ENCODE measurements around the gene ICE1.

The ICE1 gene

GRCh38 chr5:5437227-5438172 lies 15.0 kb downstream of the ICE1 start:
- no peak overlapping the region for H3K4me2 ChIP-seq (ENCODE audit: low read length)

GRCh38 chr5:5451863-5452262 lies 29.4 kb downstream of the ICE1 start:
- no peak overlapping the region for H3K4ac ChIP-seq (ENCODE audit: low read depth, low read length)

More at GRCh38 chr5:5437227-5438172, 15.0 kb downstream of the ICE1 start:
- H3K4ac ChIP-seq (ENCODE audit: low read depth, low read length) = no peak overlapping the region
- H2BK5ac ChIP-seq (ENCODE audit: low read depth, low read length, poor library complexity) = no peak overlapping the region
- H3K79me2 ChIP-seq (ENCODE audit: control insufficient read depth, insufficient read depth, low read length, poor library complexity) = no peaks in the 10 kb centered on the region
- H4K12ac ChIP-seq (ENCODE audit: low read depth, low read length) = no peak overlapping the region
- no peaks in the 10 kb centered on the region for H3K9me3 ChIP-seq (ENCODE audit: insufficient read depth, low read depth, low read length)
- H3K27ac ChIP-seq (ENCODE audit: low read depth, low read length) = no peak overlapping the region
- H3K4me3 ChIP-seq (ENCODE audit: low read depth, low read length) = no peak overlapping the region
- H3K23ac ChIP-seq (ENCODE audit: low read length) = no peak overlapping the region
- H3K4me1 ChIP-seq (ENCODE audit: control insufficient read depth in 1 of 2, insufficient read depth in 2 of 2, low read length in 2 of 2) = peaks cover 2 to 5% of the 10 kb centered on the region in 2 experiments
- no peak overlapping the region for H3K9ac ChIP-seq (ENCODE audit: low read length)
- H3K27me3 ChIP-seq (ENCODE audit: insufficient read depth, low read length) = no peaks in the 10 kb centered on the region
- H2BK12ac ChIP-seq (ENCODE audit: low read length) = no peak overlapping the region
- no peak overlapping the region for H4K8ac ChIP-seq (ENCODE audit: low read depth, low read length)
- H3K18ac ChIP-seq (ENCODE audit: low read length) = no peak overlapping the region
- no peak overlapping the region for H2BK120ac ChIP-seq (ENCODE audit: insufficient read depth, low read length, poor library complexity)
- H2AFZ ChIP-seq (ENCODE audit: insufficient read depth, low read length, poor library complexity) = no peak overlapping the region
- no peak for DNase-seq
- H3K36me3 ChIP-seq (ENCODE audit: control insufficient read depth in 1 of 2, insufficient read depth in 2 of 2, low read length in 2 of 2) = peaks cover 2 to 5% of the 10 kb centered on the region in 2 experiments
- no CpG with 5 or more reads among the region's 11 CpGs for WGBS (ENCODE audit: extremely low coverage, insufficient coverage, insufficient read length)
- no peaks in the 10 kb centered on the region for H3K79me1 ChIP-seq (ENCODE audit: low read length)
- H4K91ac ChIP-seq (ENCODE audit: low read depth, low read length) = no peak overlapping the region
- no peak overlapping the region for H3K14ac ChIP-seq (ENCODE audit: low read length)
- H2AK5ac ChIP-seq (ENCODE audit: low read length) = no peak overlapping the region

DNA sequence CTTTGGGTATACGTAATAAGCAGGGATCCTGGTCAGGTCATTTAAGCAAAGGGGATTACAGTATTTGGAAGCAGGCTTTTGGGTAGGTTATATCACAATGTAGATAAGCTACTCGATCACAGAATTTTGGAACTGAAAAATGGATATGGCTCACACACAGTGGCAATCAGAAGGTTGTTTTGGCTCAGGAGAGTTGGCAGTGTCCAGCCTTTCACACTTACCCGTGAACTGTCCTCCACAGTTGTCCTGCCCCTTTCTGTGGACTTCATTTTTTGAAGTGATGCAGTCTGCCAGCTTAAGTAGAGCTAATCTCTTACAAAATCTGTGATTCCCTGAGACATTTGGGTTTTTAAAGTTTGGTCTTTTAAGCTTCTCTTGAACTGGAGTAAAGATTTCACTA lies 30.7 kb downstream of the ICE1 start:
- Histone ChIP-seq H3K79me2 (ENCODE audit: control insufficient read depth, insufficient read depth, low read length, poor library complexity) (no peaks in the 10 kb centered on the region), H3K36me3 (ENCODE audit: control insufficient read depth in 1 of 2, insufficient read depth in 2 of 2, low read length in 2 of 2) (peaks cover 4 to 15% of the 10 kb centered on the region in 2 experiments), H2AFZ (ENCODE audit: insufficient read depth, low read length, poor library complexity) (no peak overlapping the region), H2BK5ac (ENCODE audit: low read depth, low read length, poor library complexity) (no peak overlapping the region), H4K8ac (ENCODE audit: low read depth, low read length) (no peak overlapping the region), H3K4me2 (ENCODE audit: low read length) (no peak overlapping the region), H3K79me1 (ENCODE audit: low read length) (no peaks in the 10 kb centered on the region), H4K12ac (ENCODE audit: low read depth, low read length) (no peak overlapping the region), H3K9ac (ENCODE audit: low read length) (no peak overlapping the region), H3K4me1 (ENCODE audit: control insufficient read depth in 1 of 2, insufficient read depth in 2 of 2, low read length in 2 of 2) (no peaks in the 10 kb centered on the region), H3K4me3 (ENCODE audit: low read depth, low read length) (no peak overlapping the region), H3K27me3 (ENCODE audit: insufficient read depth, low read length) (no peaks in the 10 kb centered on the region), H3K4ac (ENCODE audit: low read depth, low read length) (no peak overlapping the region), H3K9me3 (ENCODE audit: insufficient read depth, low read depth, low read length) (no peaks in the 10 kb centered on the region), H2AK5ac (ENCODE audit: low read length) (no peak overlapping the region), H4K91ac (ENCODE audit: low read depth, low read length) (no peak overlapping the region), H2BK120ac (ENCODE audit: insufficient read depth, low read length, poor library complexity) (no peak overlapping the region), H3K14ac (ENCODE audit: low read length) (no peak overlapping the region), H2BK12ac (ENCODE audit: low read length) (no peak overlapping the region), H3K23ac (ENCODE audit: low read length) (no peak overlapping the region), H3K18ac (ENCODE audit: low read length) (no peak overlapping the region), H3K27ac (ENCODE audit: low read depth, low read length) (no peak overlapping the region)
- WGBS (ENCODE audit: extremely low coverage, insufficient coverage, insufficient read length) = no CpG with 5 or more reads among the region's 3 CpGs
- DNase-seq = no peak

More at GRCh38 chr5:5451863-5452262, 29.4 kb downstream of the ICE1 start:
- no peak overlapping the region for H3K18ac ChIP-seq (ENCODE audit: low read length)
- H3K14ac ChIP-seq (ENCODE audit: low read length) = no peak overlapping the region
- H4K8ac ChIP-seq (ENCODE audit: low read depth, low read length) = no peak overlapping the region
- no peak overlapping the region for H3K4me3 ChIP-seq (ENCODE audit: low read depth, low read length)
- DNase-seq = no peak
- no peaks in the 10 kb centered on the region for H3K27me3 ChIP-seq (ENCODE audit: insufficient read depth, low read length)
- H2BK120ac ChIP-seq (ENCODE audit: insufficient read depth, low read length, poor library complexity) = no peak overlapping the region
- H2BK12ac ChIP-seq (ENCODE audit: low read length) = no peak overlapping the region
- H3K79me2 ChIP-seq (ENCODE audit: control insufficient read depth, insufficient read depth, low read length, poor library complexity) = no peaks in the 10 kb centered on the region
- H3K4me1 ChIP-seq (ENCODE audit: control insufficient read depth in 1 of 2, insufficient read depth in 2 of 2, low read length in 2 of 2) = no peaks in the 10 kb centered on the region
- H2BK5ac ChIP-seq (ENCODE audit: low read depth, low read length, poor library complexity) = no peak overlapping the region
- H3K27ac ChIP-seq (ENCODE audit: low read depth, low read length) = no peak overlapping the region
- H4K12ac ChIP-seq (ENCODE audit: low read depth, low read length) = no peak overlapping the region
- H3K36me3 ChIP-seq (ENCODE audit: control insufficient read depth in 1 of 2, insufficient read depth in 2 of 2, low read length in 2 of 2) = peaks cover 0 to 13% of the 10 kb centered on the region in 2 experiments
- H3K9me3 ChIP-seq (ENCODE audit: insufficient read depth, low read depth, low read length) = no peaks in the 10 kb centered on the region
- H2AFZ ChIP-seq (ENCODE audit: insufficient read depth, low read length, poor library complexity) = no peak overlapping the region
- no peak overlapping the region for H2AK5ac ChIP-seq (ENCODE audit: low read length)
- H3K9ac ChIP-seq (ENCODE audit: low read length) = no peak overlapping the region
- H3K4me2 ChIP-seq (ENCODE audit: low read length) = no peak overlapping the region
- H3K79me1 ChIP-seq (ENCODE audit: low read length) = no peaks in the 10 kb centered on the region
- H4K91ac ChIP-seq (ENCODE audit: low read depth, low read length) = no peak overlapping the region
- no CpG with 5 or more reads among the region's 1 CpG for WGBS (ENCODE audit: extremely low coverage, insufficient coverage, insufficient read length)
- H3K23ac ChIP-seq (ENCODE audit: low read length) = no peak overlapping the region

GRCh38 chr5:5454391-5454790 lies 31.9 kb downstream of the ICE1 start:
- no CpG with 5 or more reads among the region's 5 CpGs for WGBS (ENCODE audit: extremely low coverage, insufficient coverage, insufficient read length)
- Histone ChIP-seq H4K91ac (ENCODE audit: low read depth, low read length) (no peak overlapping the region), H3K9me3 (ENCODE audit: insufficient read depth, low read depth, low read length) (no peaks in the 10 kb centered on the region), H3K79me2 (ENCODE audit: control insufficient read depth, insufficient read depth, low read length, poor library complexity) (no peaks in the 10 kb centered on the region), H3K9ac (ENCODE audit: low read length) (peak overlapping the region; percentile 18), H2BK120ac (ENCODE audit: insufficient read depth, low read length, poor library complexity) (no peak overlapping the region), H2AFZ (ENCODE audit: insufficient read depth, low read length, poor library complexity) (no peak overlapping the region), H3K79me1 (ENCODE audit: low read length) (no peaks in the 10 kb centered on the region), H3K14ac (ENCODE audit: low read length) (no peak overlapping the region), H3K4me1 (ENCODE audit: control insufficient read depth in 1 of 2, insufficient read depth in 2 of 2, low read length in 2 of 2) (no peaks in the 10 kb centered on the region), H2BK12ac (ENCODE audit: low read length) (no peak overlapping the region), H3K4ac (ENCODE audit: low read depth, low read length) (no peak overlapping the region), H2AK5ac (ENCODE audit: low read length) (no peak overlapping the region), H3K36me3 (ENCODE audit: control insufficient read depth in 1 of 2, insufficient read depth in 2 of 2, low read length in 2 of 2) (peaks cover 9 to 21% of the 10 kb centered on the region in 2 experiments), H3K4me2 (ENCODE audit: low read length) (no peak overlapping the region), H3K27ac (ENCODE audit: low read depth, low read length) (no peak overlapping the region), H3K23ac (ENCODE audit: low read length) (no peak overlapping the region), H3K18ac (ENCODE audit: low read length) (no peak overlapping the region), H3K4me3 (ENCODE audit: low read depth, low read length) (no peak overlapping the region), H2BK5ac (ENCODE audit: low read depth, low read length, poor library complexity) (no peak overlapping the region), H4K8ac (ENCODE audit: low read depth, low read length) (no peak overlapping the region), H3K27me3 (ENCODE audit: insufficient read depth, low read length) (no peaks in the 10 kb centered on the region), H4K12ac (ENCODE audit: low read depth, low read length) (no peak overlapping the region)
- DNase-seq = no peak
